HL-60 (cell line): ENCODE measurements around the gene ETV5.

Source experiments
- CTCF ChIP-seq: IDR thresholded peaks from one replicate; pipeline ENCODE4 v1.5.1; 2011; ENCODE audit warnings: low read length, control low read depth, inconsistent platforms; ENCODE audit not compliant: insufficient read depth
- GABPA ChIP-seq: IDR thresholded peaks from 2 replicates; pipeline ENCODE4 v1.6.1; 2012; ENCODE audit warnings: low read depth
- POLR2AphosphoS5 ChIP-seq: IDR thresholded peaks from 2 replicates; pipeline ENCODE4 v1.6.1; 2012; ENCODE audit warnings: low read depth
- REST ChIP-seq: IDR thresholded peaks from 2 replicates; pipeline ENCODE4 v1.6.1; 2012; ENCODE audit warnings: low read depth; ENCODE audit not compliant: insufficient replicate concordance
- SPI1 ChIP-seq: IDR thresholded peaks from 2 replicates; pipeline ENCODE4 v1.6.1; 2012; ENCODE audit warnings: low read depth, mild to moderate bottlenecking, borderline replicate concordance

DNA sequence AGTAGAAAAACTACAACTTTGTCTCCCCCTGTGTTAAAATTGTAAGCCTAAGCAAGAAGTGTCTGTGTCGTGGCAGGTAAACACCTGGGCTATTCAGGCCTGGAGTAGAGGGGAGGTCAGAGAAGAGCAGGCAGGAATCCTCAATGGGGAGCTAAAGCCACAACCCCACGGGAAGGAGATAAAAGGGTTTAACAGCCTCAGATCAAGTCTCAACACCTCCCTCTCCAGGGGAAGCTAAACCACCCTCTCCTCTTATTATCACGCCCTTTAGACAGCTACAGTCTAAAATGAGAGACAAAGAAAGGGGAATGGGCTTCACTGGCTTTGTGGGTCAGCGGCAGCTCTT, 11.6 kb downstream of the ETV5 start:
- TF ChIP-seq CTCF (no peak), POLR2AphosphoS5 (no peak), REST (no peak), GABPA (no peak), SPI1 (no peak)
